Psoas muscle (tissue), 8 donors: Measurements from ENCODE around the gene NPSR1. TPM values are rescaled to one million over a fixed set of nuclear protein-coding genes. Genes with fewer than 3 reads are reported as not detected.

Source experiments
- ATAC-seq, 4 donors: fragments of 200-7000 bp; cut with Tn5 transposase; one replicate each; pipeline ENCODE4 v1.9.1; 2020; ENCODE audit warnings: moderate library complexity in 3 of 4, mild to moderate bottlenecking in 2 of 4
- DNase-seq, 2 donors: peaks; one replicate each; pipeline ENCODE4 v3.0.0-alpha.2; 2020
- H3K27ac ChIP-seq: fragments of 200-600 bp; one replicate; pipeline ENCODE4 v1.8.0; 2022
- H3K27me3 ChIP-seq, 3 donors: fragments of 200-600 bp in 1 of 3; one replicate each; pipeline versions ENCODE4 v1.6.1 to v1.8.0; 2013 to 2022; ENCODE audit warnings: low read length in 2 of 3, mild to moderate bottlenecking in 2 of 3, moderate library complexity in 1 of 3; ENCODE audit not compliant: insufficient read depth in 3 of 3
- H3K36me3 ChIP-seq, 2 donors: fragments of 200-600 bp in 1 of 2; one replicate each; pipeline versions ENCODE4 v1.6.1 to v1.8.0; 2013 to 2022; ENCODE audit warnings: low read depth in 1 of 2, mild to moderate bottlenecking in 1 of 2, moderate library complexity in 1 of 2; ENCODE audit not compliant: insufficient read depth in 1 of 2
- H3K4me1 ChIP-seq: fragments of 200-600 bp; one replicate; pipeline ENCODE4 v1.8.0; 2022
- H3K4me3 ChIP-seq: fragments of 200-600 bp; one replicate; pipeline ENCODE4 v1.8.0; 2022; ENCODE audit warnings: mild to moderate bottlenecking
- H3K9me3 ChIP-seq: fragments of 200-600 bp; one replicate; pipeline ENCODE4 v1.8.0; 2022
- WGBS, 3 donors: extraction: QIAGEN DNeasy Blood & Tissue Kit; methylation state at CpG; one replicate each; pipeline versions ENCODE4 v1.1.6 to v1.1.7; 2013; 5-methylcytosine and 5-hydroxymethylcytosine counted together
- intact Hi-C, 2 donors: fragments of 100-400 bp; cut with DNase I; formaldehyde crosslinking; loops; one replicate each; pipeline versions ENCODE4 v1.11.0 to v1.14.2; 2022
- polyA plus RNA-seq, 3 donors: library from polyadenylated mRNA; stranded (reverse); fragments of 200-250 nt; gene quantifications; one replicate each; pipeline ENCODE4 v1.2.3, GENCODE V29; 2013
- total RNA-seq, 4 donors: library from RNA; stranded (reverse); fragmentation: NEBNext Ultra II Directional in 2 of 4; extraction: Animal tissue kit (Norgen Biotek cat#: 25700) in 2 of 4; gene quantifications; one replicate each; pipeline versions ENCODE4 v1.2.1 to v1.2.4, GENCODE V29; 2021 to 2023
- TF ChIP-seq, protein P1 (sequence below): fragments of 200-600 bp; IDR thresholded peaks from one replicate; pipeline ENCODE4 v1.8.0; 2022; ENCODE audit warnings: antibody characterized with exemption
- donor health status: healthy with polysubstance abuse.
- donor health status: DM: no; HTN: no; CAD: no; lungs with moderate emphysema.
- donor health status: Bipolar disorder and iron deficiency.
- donor health status: healthy.
- donor health status: DM: yes; HTN: yes; CAD: no.
- donor health status: DM: no; HTN: no; CAD: no.
- donor health status: DM: no; HTN: no; CAD: no.
- donor health status: DM: yes; HTN: yes; CAD: no.

Gene NPSR1
- total and polyA plus RNA-seq, 7 donors: not detected

- ATAC-seq (no peak), DNase-seq (no peak)
- Histone ChIP-seq H3K4me1 (no peaks in the 10 kb centered on the region), H3K9me3 (no peaks in the 10 kb centered on the region), H3K36me3 (no peaks in the 10 kb centered on the region), H3K27me3 (no peaks in the 10 kb centered on the region), H3K27ac (no peak overlapping the region), H3K4me3 (no peak overlapping the region)
- TF ChIP-seq, protein P1, sequence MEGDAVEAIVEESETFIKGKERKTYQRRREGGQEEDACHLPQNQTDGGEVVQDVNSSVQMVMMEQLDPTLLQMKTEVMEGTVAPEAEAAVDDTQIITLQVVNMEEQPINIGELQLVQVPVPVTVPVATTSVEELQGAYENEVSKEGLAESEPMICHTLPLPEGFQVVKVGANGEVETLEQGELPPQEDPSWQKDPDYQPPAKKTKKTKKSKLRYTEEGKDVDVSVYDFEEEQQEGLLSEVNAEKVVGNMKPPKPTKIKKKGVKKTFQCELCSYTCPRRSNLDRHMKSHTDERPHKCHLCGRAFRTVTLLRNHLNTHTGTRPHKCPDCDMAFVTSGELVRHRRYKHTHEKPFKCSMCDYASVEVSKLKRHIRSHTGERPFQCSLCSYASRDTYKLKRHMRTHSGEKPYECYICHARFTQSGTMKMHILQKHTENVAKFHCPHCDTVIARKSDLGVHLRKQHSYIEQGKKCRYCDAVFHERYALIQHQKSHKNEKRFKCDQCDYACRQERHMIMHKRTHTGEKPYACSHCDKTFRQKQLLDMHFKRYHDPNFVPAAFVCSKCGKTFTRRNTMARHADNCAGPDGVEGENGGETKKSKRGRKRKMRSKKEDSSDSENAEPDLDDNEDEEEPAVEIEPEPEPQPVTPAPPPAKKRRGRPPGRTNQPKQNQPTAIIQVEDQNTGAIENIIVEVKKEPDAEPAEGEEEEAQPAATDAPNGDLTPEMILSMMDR: no peak
- intact Hi-C loops: no loop called here
- WGBS, 3 donors: 82 to 90% (median 85%) methylated on average over 11 of the region's 11 CpGs
Measured at GRCh38 chr7:34751725-34752643, 94.0 kb downstream of the NPSR1 start.

- 46 to 54% (median 50%) methylated on average over 3 of the region's 3 CpGs for WGBS, 3 donors
- intact Hi-C loops: no loop called here
Measured at GRCh38 chr7:34752929-34753328, 94.9 kb downstream of the NPSR1 start.

GRCh38 chr7:34755008-34755407 is 97.0 kb downstream of the NPSR1 start:
- intact Hi-C loops: no loop called here
- TF ChIP-seq, protein P1: no peak
- DNase-seq (no peak), ATAC-seq (no peak)
- Histone ChIP-seq H3K9me3 (no peaks in the 10 kb centered on the region), H3K4me1 (no peaks in the 10 kb centered on the region), H3K4me3 (no peak overlapping the region), H3K27me3 (no peaks in the 10 kb centered on the region), H3K27ac (no peak overlapping the region), H3K36me3 (no peaks in the 10 kb centered on the region)
- WGBS, 3 donors: 72 to 86% (median 83%) methylated on average over 2 of the region's 2 CpGs

More at GRCh38 chr7:34752929-34753328, 94.9 kb downstream of the NPSR1 start:
- Histone ChIP-seq H3K27ac (no peak overlapping the region), H3K27me3 (no peaks in the 10 kb centered on the region), H3K4me3 (no peak overlapping the region), H3K36me3 (no peaks in the 10 kb centered on the region), H3K4me1 (no peaks in the 10 kb centered on the region), H3K9me3 (no peaks in the 10 kb centered on the region)
- DNase-seq (no peak), ATAC-seq (no peak)
- TF ChIP-seq, protein P1: no peak

DNA sequence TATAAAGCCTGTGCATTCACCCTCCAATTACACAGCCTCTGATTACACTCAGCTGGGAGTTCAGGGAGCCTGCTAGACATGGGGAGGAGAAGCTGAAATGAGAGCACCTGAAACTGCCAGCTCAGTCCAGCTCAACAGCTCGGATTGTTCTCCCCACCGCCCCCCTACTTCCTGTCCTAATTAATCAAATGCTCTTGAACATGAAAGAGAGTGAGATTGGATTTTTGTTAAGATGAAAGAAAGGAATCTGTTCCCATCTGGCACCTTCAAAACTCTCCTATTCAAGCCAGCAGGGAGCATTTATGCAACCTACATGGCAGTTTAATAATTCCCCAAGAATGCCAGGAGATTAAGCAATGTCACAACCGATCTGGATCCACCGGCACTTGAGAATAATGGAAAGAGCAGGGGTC is 98.0 kb downstream of the NPSR1 start:
- intact Hi-C loops: no loop called here
- no peak overlapping the region for H3K4me3 ChIP-seq
- ATAC-seq (no peak), DNase-seq (no peak)
- no peaks in the 10 kb centered on the region for H3K9me3 ChIP-seq
- TF ChIP-seq, protein P1: no peak
- no peak overlapping the region for H3K27ac ChIP-seq
- WGBS, 3 donors: 14 to 20% (median 16%) methylated on average over 4 of the region's 4 CpGs
- no peaks in the 10 kb centered on the region for H3K4me1 ChIP-seq
- no peaks in the 10 kb centered on the region for H3K36me3 ChIP-seq
- H3K27me3 ChIP-seq: no peaks in the 10 kb centered on the region
